ENCODE measurements around the gene IL11RA.

DNA sequence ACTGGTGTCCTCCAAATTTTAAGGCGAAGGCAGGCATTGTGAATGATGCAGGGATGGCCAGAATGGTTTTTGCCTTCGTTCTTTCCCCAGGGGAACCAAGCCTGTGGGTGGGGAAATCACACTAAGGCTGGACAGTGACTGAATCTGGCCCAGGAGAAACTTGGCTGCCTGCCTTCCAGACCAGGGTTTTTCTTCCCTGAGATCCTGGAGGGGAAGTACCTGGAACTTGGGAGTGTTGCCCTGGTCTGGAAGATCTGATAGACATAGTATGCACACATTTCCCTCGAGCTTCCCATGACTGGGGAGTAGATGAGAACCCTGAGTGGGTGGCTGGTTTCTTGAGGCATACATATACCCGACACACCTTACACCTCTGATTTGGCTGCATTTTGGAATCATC is 664 bp upstream of the IL11RA start:
- no peak for TF ChIP-seq GATA2 (IDR thresholded peaks at IDR 0.05; ENCODE audit: low read depth, low read length)
- TF ChIP-seq GATA3 (IDR thresholded peaks at IDR 0.05; ENCODE audit: low read depth, low read length): no peak
